ENCODE measurements around the gene LRP8.

LRP8 gene

GRCh38 chr1:53359934-53360276 is 32.0 kb upstream of the LRP8 start:
- Histone ChIP-seq H3K9ac (ENCODE audit: low read depth in 1 of 2, low read length in 2 of 2) (no peak overlapping the region), H3K27me3 (ENCODE audit: control insufficient read depth in 1 of 2, insufficient read depth in 2 of 2, low read length in 2 of 2) (no peaks in the 10 kb centered on the region), H3K4me3 (ENCODE audit: low read depth in 1 of 2, low read length in 2 of 2) (no peak overlapping the region), H3K36me3 (ENCODE audit: control insufficient read depth in 1 of 2, insufficient read depth in 2 of 2, low read length in 2 of 2) (no peaks in the 10 kb centered on the region), H3K9me3 (ENCODE audit: control insufficient read depth in 1 of 2, low read length in 2 of 2) (no peaks in the 10 kb centered on the region), H3K27ac (ENCODE audit: low read depth, low read length) (no peak overlapping the region), H3K4me1 (ENCODE audit: control insufficient read depth in 1 of 2, insufficient read depth in 2 of 2, low read length in 2 of 2) (no peaks in the 10 kb centered on the region)

DNA sequence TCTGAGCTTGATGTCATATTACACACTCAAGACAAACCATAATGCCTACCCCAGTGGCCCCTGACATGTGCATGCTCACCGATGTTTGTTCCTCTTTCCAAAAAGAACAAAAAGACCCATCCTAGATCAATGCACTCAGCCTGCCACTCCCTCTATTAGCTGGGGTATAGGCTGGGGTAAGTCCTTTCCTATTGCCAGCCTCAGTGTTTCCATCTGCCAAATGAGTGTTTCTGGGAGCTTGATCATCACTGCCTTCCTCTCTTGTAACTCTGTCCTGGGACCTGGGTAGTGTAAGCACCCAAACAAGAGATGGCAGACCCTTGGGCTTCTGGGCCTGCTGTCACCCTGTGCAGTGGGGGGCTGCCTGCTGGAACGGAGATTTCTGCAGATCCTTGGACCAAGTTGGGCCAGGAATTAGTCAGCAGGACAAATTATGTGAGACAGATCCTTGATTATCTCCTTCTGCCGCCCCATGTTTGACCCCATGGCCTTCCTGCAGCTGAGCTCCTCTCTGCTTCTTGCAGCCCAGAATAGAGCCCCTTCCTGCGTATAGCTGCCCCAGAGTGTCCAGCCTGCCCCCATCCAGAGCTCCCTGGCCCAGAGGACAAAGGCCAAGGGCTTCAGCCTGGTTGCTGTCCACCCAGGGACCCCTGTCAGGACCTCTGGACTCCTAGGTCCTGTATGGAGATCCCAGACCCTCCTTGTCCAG is 31.5 kb upstream of the LRP8 start:
- no peaks in the 10 kb centered on the region for H3K4me1 ChIP-seq (ENCODE audit: control insufficient read depth in 1 of 2, insufficient read depth in 2 of 2, low read length in 2 of 2)
- H3K27me3 ChIP-seq (ENCODE audit: control insufficient read depth in 1 of 2, insufficient read depth in 2 of 2, low read length in 2 of 2), result no peaks in the 10 kb centered on the region
- H3K4me3 ChIP-seq (ENCODE audit: low read depth in 1 of 2, low read length in 2 of 2), result no peak overlapping the region
- H3K9ac ChIP-seq (ENCODE audit: low read depth in 1 of 2, low read length in 2 of 2), result no peak overlapping the region
- no peaks in the 10 kb centered on the region for H3K36me3 ChIP-seq (ENCODE audit: control insufficient read depth in 1 of 2, insufficient read depth in 2 of 2, low read length in 2 of 2)
- no peak overlapping the region for H3K27ac ChIP-seq (ENCODE audit: low read depth, low read length)
- no peaks in the 10 kb centered on the region for H3K9me3 ChIP-seq (ENCODE audit: control insufficient read depth in 1 of 2, low read length in 2 of 2)

DNA sequence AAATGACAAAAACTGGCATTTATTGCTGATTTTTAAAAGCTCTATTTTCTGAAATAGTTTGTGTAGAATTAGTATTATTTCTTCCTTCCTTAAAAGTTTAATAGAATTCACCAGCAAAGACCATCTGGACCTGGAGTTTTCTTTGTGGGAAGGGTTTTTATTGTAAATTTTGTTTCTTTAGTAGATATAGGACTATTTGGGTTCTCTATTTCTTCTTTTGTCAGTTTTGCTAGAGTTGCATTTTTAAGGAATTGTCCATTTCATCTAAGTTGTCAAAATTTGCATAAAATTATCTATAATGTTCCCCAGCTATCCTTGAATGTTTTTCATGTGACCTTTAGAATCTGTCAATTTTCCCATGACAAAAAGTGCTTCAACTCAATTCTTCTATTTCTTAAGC is 28.8 kb upstream of the LRP8 start:
- Histone ChIP-seq H3K4me3 (ENCODE audit: low read depth in 1 of 2, low read length in 2 of 2) (no peak overlapping the region), H3K36me3 (ENCODE audit: control insufficient read depth in 1 of 2, insufficient read depth in 2 of 2, low read length in 2 of 2) (no peaks in the 10 kb centered on the region), H3K9me3 (ENCODE audit: control insufficient read depth in 1 of 2, low read length in 2 of 2) (no peaks in the 10 kb centered on the region), H3K27me3 (ENCODE audit: control insufficient read depth in 1 of 2, insufficient read depth in 2 of 2, low read length in 2 of 2) (no peaks in the 10 kb centered on the region), H3K9ac (ENCODE audit: low read depth in 1 of 2, low read length in 2 of 2) (no peak overlapping the region), H3K4me1 (ENCODE audit: control insufficient read depth in 1 of 2, insufficient read depth in 2 of 2, low read length in 2 of 2) (no peaks in the 10 kb centered on the region), H3K27ac (ENCODE audit: low read depth, low read length) (no peak overlapping the region)

DNA sequence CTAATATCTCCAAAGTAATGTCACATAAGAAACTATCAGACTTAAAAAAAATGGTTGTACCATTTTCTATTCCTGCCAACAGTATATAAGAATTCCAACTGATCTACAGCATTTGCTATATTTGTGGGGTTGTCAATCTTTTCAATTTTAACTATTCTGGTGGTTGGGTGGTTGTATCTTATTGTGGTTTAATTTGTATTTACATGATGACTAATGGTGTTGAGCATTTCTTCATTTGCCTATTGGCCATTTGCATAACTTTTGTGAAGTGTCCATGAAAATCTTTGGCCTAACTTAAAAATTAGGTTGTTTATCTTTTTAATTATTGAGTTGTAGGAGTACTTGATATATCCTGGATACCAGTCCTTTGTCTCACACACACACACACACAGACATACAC is 26.2 kb upstream of the LRP8 start:
- Histone ChIP-seq H3K9me3 (ENCODE audit: control insufficient read depth in 1 of 2, low read length in 2 of 2) (no peaks in the 10 kb centered on the region), H3K27ac (ENCODE audit: low read depth, low read length) (no peak overlapping the region), H3K9ac (ENCODE audit: low read depth in 1 of 2, low read length in 2 of 2) (no peak overlapping the region), H3K27me3 (ENCODE audit: control insufficient read depth in 1 of 2, insufficient read depth in 2 of 2, low read length in 2 of 2) (no peaks in the 10 kb centered on the region), H3K4me1 (ENCODE audit: control insufficient read depth in 1 of 2, insufficient read depth in 2 of 2, low read length in 2 of 2) (peaks cover 0 to 6% of the 10 kb centered on the region in 2 donors), H3K4me3 (ENCODE audit: low read depth in 1 of 2, low read length in 2 of 2) (no peak overlapping the region), H3K36me3 (ENCODE audit: control insufficient read depth in 1 of 2, insufficient read depth in 2 of 2, low read length in 2 of 2) (no peaks in the 10 kb centered on the region)

GRCh38 chr1:53352561-53352960 is 24.7 kb upstream of the LRP8 start:
- H3K9ac ChIP-seq (ENCODE audit: low read depth in 1 of 2, low read length in 2 of 2), result no peak overlapping the region
- no peaks in the 10 kb centered on the region for H3K27me3 ChIP-seq (ENCODE audit: control insufficient read depth in 1 of 2, insufficient read depth in 2 of 2, low read length in 2 of 2)
- peaks cover 0 to 6% of the 10 kb centered on the region in 2 donors for H3K4me1 ChIP-seq (ENCODE audit: control insufficient read depth in 1 of 2, insufficient read depth in 2 of 2, low read length in 2 of 2)
- no peak overlapping the region for H3K4me3 ChIP-seq (ENCODE audit: low read depth in 1 of 2, low read length in 2 of 2)
- H3K27ac ChIP-seq (ENCODE audit: low read depth, low read length), result no peak overlapping the region
- no peaks in the 10 kb centered on the region for H3K9me3 ChIP-seq (ENCODE audit: control insufficient read depth in 1 of 2, low read length in 2 of 2)
- H3K36me3 ChIP-seq (ENCODE audit: control insufficient read depth in 1 of 2, insufficient read depth in 2 of 2, low read length in 2 of 2), result no peaks in the 10 kb centered on the region

DNA sequence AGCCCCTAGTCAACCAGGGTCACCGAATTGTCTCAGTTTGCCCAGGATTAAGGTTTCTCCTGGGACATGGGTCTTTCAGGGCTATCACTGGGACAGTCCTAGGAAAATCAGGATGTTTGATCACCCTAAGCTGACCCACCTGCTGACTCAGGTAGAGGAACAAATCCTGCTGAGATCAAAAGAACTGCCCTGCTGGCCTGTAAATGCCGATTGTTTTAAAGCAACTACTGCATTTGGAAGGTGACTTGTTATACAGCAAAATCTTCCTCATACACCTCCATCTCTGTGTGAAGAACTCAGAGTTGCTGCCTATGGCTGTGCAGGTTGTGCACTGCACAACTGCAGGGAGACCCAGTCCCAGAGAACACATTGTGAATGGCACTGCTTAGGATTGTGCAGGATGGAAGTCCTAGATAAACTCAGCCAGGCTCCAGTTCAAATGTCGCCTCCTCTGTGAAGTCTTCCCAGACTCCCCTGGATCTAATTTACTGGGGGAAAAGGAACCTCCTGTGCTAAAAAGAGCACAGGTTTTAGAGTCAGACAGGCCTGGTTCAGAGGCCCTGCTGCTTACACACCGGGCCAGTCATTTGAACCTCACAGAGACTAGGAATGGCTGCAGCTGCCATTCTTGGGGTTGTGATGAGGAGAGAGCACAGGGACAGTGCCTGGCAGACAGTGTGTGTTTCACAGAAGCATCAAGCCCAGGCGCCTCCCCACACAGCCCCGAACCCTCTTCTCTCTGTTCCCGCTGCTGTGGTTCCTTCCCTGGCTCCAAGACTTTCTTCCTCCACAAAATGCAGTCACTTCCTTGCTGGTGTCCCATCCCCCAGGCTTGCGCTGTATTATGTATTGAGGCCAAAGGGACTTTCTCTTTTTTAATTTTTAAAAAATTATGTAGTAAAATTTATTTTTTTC is 23.2 kb upstream of the LRP8 start:
- H3K4me1 ChIP-seq (ENCODE audit: control insufficient read depth in 1 of 2, insufficient read depth in 2 of 2, low read length in 2 of 2), result peaks cover 0 to 6% of the 10 kb centered on the region in 2 donors
- no peaks in the 10 kb centered on the region for H3K9me3 ChIP-seq (ENCODE audit: control insufficient read depth in 1 of 2, low read length in 2 of 2)
- H3K4me3 ChIP-seq (ENCODE audit: low read depth in 1 of 2, low read length in 2 of 2), result no peak overlapping the region
- H3K9ac ChIP-seq (ENCODE audit: low read depth in 1 of 2, low read length in 2 of 2), result no peak overlapping the region
- no peaks in the 10 kb centered on the region for H3K36me3 ChIP-seq (ENCODE audit: control insufficient read depth in 1 of 2, insufficient read depth in 2 of 2, low read length in 2 of 2)
- no peak overlapping the region for H3K27ac ChIP-seq (ENCODE audit: low read depth, low read length)
- H3K27me3 ChIP-seq (ENCODE audit: control insufficient read depth in 1 of 2, insufficient read depth in 2 of 2, low read length in 2 of 2), result no peaks in the 10 kb centered on the region

- Histone ChIP-seq H3K27ac (ENCODE audit: low read depth, low read length) (no peak overlapping the region), H3K36me3 (ENCODE audit: control insufficient read depth in 1 of 2, insufficient read depth in 2 of 2, low read length in 2 of 2) (no peaks in the 10 kb centered on the region), H3K4me1 (ENCODE audit: control insufficient read depth in 1 of 2, insufficient read depth in 2 of 2, low read length in 2 of 2) (peaks cover 0 to 6% of the 10 kb centered on the region in 2 donors), H3K9me3 (ENCODE audit: control insufficient read depth in 1 of 2, low read length in 2 of 2) (no peaks in the 10 kb centered on the region), H3K9ac (ENCODE audit: low read depth in 1 of 2, low read length in 2 of 2) (no peak overlapping the region), H3K27me3 (ENCODE audit: control insufficient read depth in 1 of 2, insufficient read depth in 2 of 2, low read length in 2 of 2) (no peaks in the 10 kb centered on the region), H3K4me3 (ENCODE audit: low read depth in 1 of 2, low read length in 2 of 2) (no peak overlapping the region)
These were observed 22.3 kb upstream of the LRP8 start for GRCh38 chr1:53349968-53350852.

- no peak overlapping the region for H3K27ac ChIP-seq (ENCODE audit: low read depth, low read length)
- H3K4me3 ChIP-seq (ENCODE audit: low read depth in 1 of 2, low read length in 2 of 2), result no peak overlapping the region
- no peaks in the 10 kb centered on the region for H3K9me3 ChIP-seq (ENCODE audit: control insufficient read depth in 1 of 2, low read length in 2 of 2)
- no peak overlapping the region for H3K9ac ChIP-seq (ENCODE audit: low read depth in 1 of 2, low read length in 2 of 2)
- no peaks in the 10 kb centered on the region for H3K27me3 ChIP-seq (ENCODE audit: control insufficient read depth in 1 of 2, insufficient read depth in 2 of 2, low read length in 2 of 2)
- peaks cover 0 to 6% of the 10 kb centered on the region in 2 donors for H3K4me1 ChIP-seq (ENCODE audit: control insufficient read depth in 1 of 2, insufficient read depth in 2 of 2, low read length in 2 of 2)
- H3K36me3 ChIP-seq (ENCODE audit: control insufficient read depth in 1 of 2, insufficient read depth in 2 of 2, low read length in 2 of 2), result no peaks in the 10 kb centered on the region
These were observed 21.5 kb upstream of the LRP8 start for GRCh38 chr1:53349369-53349835.

DNA sequence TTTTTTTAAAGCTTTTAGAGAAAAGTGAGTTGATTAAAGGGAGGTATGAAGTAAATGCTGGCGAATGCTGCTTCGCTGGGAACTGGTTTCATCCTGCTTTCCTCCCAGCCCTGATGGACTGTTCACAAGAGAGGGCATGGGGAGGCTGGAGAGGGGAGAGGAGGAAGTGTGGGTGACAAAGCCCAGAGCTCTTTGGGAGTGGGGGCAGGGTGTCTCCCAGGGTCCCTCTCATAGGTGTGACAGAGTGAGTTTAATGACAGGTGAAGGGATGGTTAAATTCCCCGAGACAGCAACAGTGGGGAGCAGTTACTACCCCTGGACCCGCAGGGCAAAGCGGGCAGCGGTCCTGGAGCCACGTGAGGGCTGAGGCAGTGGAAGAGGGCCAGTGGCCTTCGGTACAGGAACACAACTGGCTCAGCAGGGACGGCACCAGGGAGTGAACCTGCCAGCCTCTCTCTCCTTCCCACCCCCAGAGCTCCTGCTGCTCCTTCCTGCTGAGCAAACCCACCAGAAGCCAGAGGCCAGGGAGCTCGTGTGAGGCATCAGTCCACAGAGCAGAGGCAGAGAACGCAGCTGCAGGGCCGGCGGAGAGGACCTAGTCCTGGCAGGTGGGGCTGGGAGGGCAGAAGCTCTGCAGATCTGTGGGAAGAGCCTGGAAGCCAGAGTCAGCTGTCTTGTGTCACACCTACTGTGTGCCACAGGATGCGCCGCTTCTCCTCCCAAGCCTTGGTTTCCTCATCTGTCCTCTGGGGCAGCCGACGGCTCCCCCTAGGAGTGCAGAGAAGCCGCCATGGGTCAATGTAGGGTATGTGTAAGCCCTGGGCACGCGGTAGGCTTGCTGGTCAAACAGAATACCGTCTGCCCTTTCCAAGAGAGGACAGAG is 20.9 kb upstream of the LRP8 start:
- peaks cover 0 to 6% of the 10 kb centered on the region in 2 donors for H3K4me1 ChIP-seq (ENCODE audit: control insufficient read depth in 1 of 2, insufficient read depth in 2 of 2, low read length in 2 of 2)
- no peak overlapping the region for H3K4me3 ChIP-seq (ENCODE audit: low read depth in 1 of 2, low read length in 2 of 2)
- no peak overlapping the region for H3K9ac ChIP-seq (ENCODE audit: low read depth in 1 of 2, low read length in 2 of 2)
- H3K27ac ChIP-seq (ENCODE audit: low read depth, low read length), result no peak overlapping the region
- H3K36me3 ChIP-seq (ENCODE audit: control insufficient read depth in 1 of 2, insufficient read depth in 2 of 2, low read length in 2 of 2), result no peaks in the 10 kb centered on the region
- no peaks in the 10 kb centered on the region for H3K9me3 ChIP-seq (ENCODE audit: control insufficient read depth in 1 of 2, low read length in 2 of 2)
- no peaks in the 10 kb centered on the region for H3K27me3 ChIP-seq (ENCODE audit: control insufficient read depth in 1 of 2, insufficient read depth in 2 of 2, low read length in 2 of 2)

Measured in duodenal mucosa (tissue), 2 donors.